Upper lobe of left lung (tissue), 6 donors: ENCODE data around the gene AGTRAP. TPM values are rescaled to one million over a fixed set of nuclear protein-coding genes. Genes with fewer than 3 reads are reported as not detected.

Source experiments
- ATAC-seq, 2 donors: fragments of 200-7000 bp; cut with Tn5 transposase; one replicate each; pipeline ENCODE4 v1.9.1; 2022; ENCODE audit warnings: mild to moderate bottlenecking in 2 of 2, moderate library complexity in 2 of 2; ENCODE audit not compliant: low FRiP score in 2 of 2
- DNase-seq, 2 donors: peaks; one replicate each; pipeline ENCODE4 v3.0.0-alpha.2; 2019 to 2020
- H3K27ac ChIP-seq, 4 donors: fragments of 200-600 bp; sonication (generic); one replicate each; pipeline ENCODE4 v1.5.1; 2016 to 2019
- H3K27me3 ChIP-seq, 4 donors: fragments of 200-600 bp; sonication (generic); one replicate each; pipeline ENCODE4 v1.5.1; 2017 to 2019
- H3K36me3 ChIP-seq, 4 donors: fragments of 200-600 bp; sonication (generic); one replicate each; pipeline ENCODE4 v1.5.1; 2016 to 2019
- H3K4me1 ChIP-seq, 4 donors: fragments of 200-600 bp; sonication (generic); one replicate each; pipeline ENCODE4 v1.5.1; 2018 to 2019
- H3K4me3 ChIP-seq, 4 donors: fragments of 200-600 bp; sonication (generic); one replicate each; pipeline ENCODE4 v1.5.1; 2017 to 2019; ENCODE audit warnings: mild to moderate bottlenecking in 2 of 4, moderate library complexity in 1 of 4
- H3K9me3 ChIP-seq, 4 donors: fragments of 200-600 bp; sonication (generic); one replicate each; pipeline ENCODE4 v1.5.1; 2018 to 2019
- CTCF ChIP-seq, 6 experiments: fragments of 450-650 bp in 4 of 6; fragments of 200-600 bp in 2 of 6; sonication (generic) in 2 of 6; IDR thresholded peaks; one replicate each; pipeline ENCODE4 v1.5.1; 2016 to 2019; ENCODE audit warnings: antibody characterized with exemption in 6 of 6
- EP300 ChIP-seq, 4 donors: sonication (generic); formaldehyde crosslinking; IDR thresholded peaks; one replicate each; pipeline ENCODE4 v1.5.1; 2017; ENCODE audit warnings: antibody characterized with exemption in 4 of 4, control low read depth in 2 of 4
- POLR2A ChIP-seq, 4 donors: fragments of 450-650 bp; IDR thresholded peaks; one replicate each; pipeline ENCODE4 v1.5.1; 2016 to 2017; ENCODE audit warnings: antibody characterized with exemption in 4 of 4, mild to moderate bottlenecking in 2 of 4
- POLR2AphosphoS5 ChIP-seq, 2 donors: sonication (generic); formaldehyde crosslinking; IDR thresholded peaks; one replicate each; pipeline ENCODE4 v1.5.1; 2017; ENCODE audit warnings: antibody characterized with exemption in 2 of 2
- WGBS, 2 donors: methylation state at CpG; one replicate each; pipeline ENCODE4 v1.1.5; 2017 to 2018; 5-methylcytosine and 5-hydroxymethylcytosine counted together
- total RNA-seq, 6 donors: library from RNA; depleted of rRNA in 4 of 6; stranded (reverse); fragments of >200 nt in 4 of 6; gene quantifications; one replicate each; pipeline versions ENCODE4 v1.1.0 to v1.2.1, GENCODE V29; 2016 to 2021
- donor health status: DM: no; HTN: no; CAD: no; lungs with moderate emphysema.
- donor health status: DM: no; HTN: yes; CAD: no; lungs with severe emphysema.

Gene AGTRAP
- total RNA-seq, 6 donors from 2014 or later, result 52.2 to 80.1 (median 68.7) TPM

DNA sequence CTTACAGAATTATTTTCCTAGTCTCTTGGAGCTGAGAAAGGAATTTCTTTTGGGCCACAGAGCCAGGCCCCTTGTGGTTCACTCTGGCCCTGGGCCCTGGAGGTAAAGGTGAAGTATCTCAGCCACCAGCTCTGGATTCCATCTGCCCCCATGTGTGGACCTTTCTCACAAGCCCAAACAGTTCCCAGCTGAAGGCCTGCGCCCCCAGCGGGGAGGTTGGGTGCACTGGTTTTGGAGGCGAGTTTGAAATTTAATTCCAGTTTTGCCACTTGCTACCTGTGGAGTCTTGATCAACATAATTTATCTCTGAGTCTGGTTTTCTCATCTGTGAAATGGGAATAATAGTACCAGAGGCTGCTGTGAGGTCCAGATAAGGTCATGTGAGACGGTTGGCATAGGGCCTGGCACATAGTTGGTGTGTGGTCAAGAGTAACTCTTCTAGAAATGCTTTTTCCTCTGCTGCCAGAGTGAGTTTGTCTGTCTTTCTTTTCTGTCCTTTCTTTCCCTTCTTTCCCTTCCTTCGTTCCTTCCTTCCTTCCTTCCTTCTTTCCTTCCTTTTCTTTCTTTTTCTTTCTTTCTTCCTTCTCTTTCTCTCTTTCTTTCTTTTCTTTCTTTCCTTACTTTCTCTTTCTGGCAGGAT, 6.1 kb downstream of the AGTRAP start:
- Histone ChIP-seq H3K27ac (peak overlapping the region in 2 of 4 donors; percentile 96 to 98), H3K4me1 (peaks cover 40 to 58% (median 48%) of the 10 kb centered on the region in 4 donors), H3K9me3 (no peaks in the 10 kb centered on the region), H3K4me3 (no peak overlapping the region), H3K27me3 (no peaks in the 10 kb centered on the region), H3K36me3 (peaks cover 6 to 36% (median 11%) of the 10 kb centered on the region in 4 donors)
- TF ChIP-seq CTCF (IDR thresholded peaks at IDR 0.05), result no peak
- TF ChIP-seq POLR2A (IDR thresholded peaks at IDR 0.05), result no peak
- TF ChIP-seq POLR2AphosphoS5 (IDR thresholded peaks at IDR 0.05), result no peak
- TF ChIP-seq EP300 (IDR thresholded peaks at IDR 0.05), result no peak
- 80 to 88% methylated on average over 5 of the region's 5 CpGs for WGBS, 2 donors
- no peak for ATAC-seq
- DNase-seq, result no peak

- TF ChIP-seq POLR2AphosphoS5 (IDR thresholded peaks at IDR 0.05), result no peak
- TF ChIP-seq CTCF (IDR thresholded peaks at IDR 0.05), result no peak
- TF ChIP-seq EP300 (IDR thresholded peaks at IDR 0.05), result no peak
- TF ChIP-seq POLR2A (IDR thresholded peaks at IDR 0.05), result no peak
- H3K27ac ChIP-seq, result no peak overlapping the region
- peaks cover 6 to 54% (median 24%) of the 10 kb centered on the region in 4 donors for H3K36me3 ChIP-seq
- no peak overlapping the region for H3K4me3 ChIP-seq
- H3K27me3 ChIP-seq, result no peaks in the 10 kb centered on the region
- DNase-seq (no peak), ATAC-seq (no peak)
- no peaks in the 10 kb centered on the region for H3K9me3 ChIP-seq
- H3K4me1 ChIP-seq, result peaks cover 26 to 47% (median 32%) of the 10 kb centered on the region in 4 donors
- WGBS, 2 donors, result 85 to 86% methylated on average over 9 of the region's 9 CpGs
Measured at GRCh38 chr1:11744287-11744686, 8.4 kb downstream of the AGTRAP start.

DNA sequence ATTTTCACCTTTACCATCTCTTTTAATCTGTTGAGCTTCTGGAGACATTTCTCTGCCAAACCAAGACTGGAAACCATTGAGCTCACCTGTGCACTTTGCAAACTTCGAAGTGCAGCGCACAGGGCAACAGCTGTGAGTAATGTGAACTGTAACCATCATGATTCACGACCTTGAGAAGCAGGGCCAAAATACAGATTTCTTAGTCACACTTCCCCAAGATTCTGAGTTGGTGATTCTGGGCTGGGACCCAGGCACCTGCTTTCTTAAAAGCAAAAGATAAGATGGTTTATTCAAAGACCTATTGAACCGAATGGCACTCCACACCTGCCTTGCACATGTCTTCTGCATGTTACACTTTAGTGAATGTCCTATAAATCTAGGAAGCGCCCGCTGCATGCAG, 10.2 kb downstream of the AGTRAP start:
- H3K4me1 ChIP-seq, result peaks cover 10 to 29% (median 15%) of the 10 kb centered on the region in 4 donors
- DNase-seq, result no peak
- TF ChIP-seq EP300 (IDR thresholded peaks at IDR 0.05) (no peak), POLR2AphosphoS5 (IDR thresholded peaks at IDR 0.05) (no peak), POLR2A (IDR thresholded peaks at IDR 0.05) (no peak), CTCF (IDR thresholded peaks at IDR 0.05) (no peak)
- H3K36me3 ChIP-seq, result peaks cover 6 to 72% (median 40%) of the 10 kb centered on the region in 4 donors
- H3K27me3 ChIP-seq, result no peaks in the 10 kb centered on the region
- H3K9me3 ChIP-seq, result no peaks in the 10 kb centered on the region
- no peak overlapping the region for H3K4me3 ChIP-seq
- 85 to 87% methylated on average over 6 of the region's 6 CpGs for WGBS, 2 donors
- ATAC-seq, result no peak
- peak overlapping the region in 1 of 4 donors; percentile 11 for H3K27ac ChIP-seq

DNA sequence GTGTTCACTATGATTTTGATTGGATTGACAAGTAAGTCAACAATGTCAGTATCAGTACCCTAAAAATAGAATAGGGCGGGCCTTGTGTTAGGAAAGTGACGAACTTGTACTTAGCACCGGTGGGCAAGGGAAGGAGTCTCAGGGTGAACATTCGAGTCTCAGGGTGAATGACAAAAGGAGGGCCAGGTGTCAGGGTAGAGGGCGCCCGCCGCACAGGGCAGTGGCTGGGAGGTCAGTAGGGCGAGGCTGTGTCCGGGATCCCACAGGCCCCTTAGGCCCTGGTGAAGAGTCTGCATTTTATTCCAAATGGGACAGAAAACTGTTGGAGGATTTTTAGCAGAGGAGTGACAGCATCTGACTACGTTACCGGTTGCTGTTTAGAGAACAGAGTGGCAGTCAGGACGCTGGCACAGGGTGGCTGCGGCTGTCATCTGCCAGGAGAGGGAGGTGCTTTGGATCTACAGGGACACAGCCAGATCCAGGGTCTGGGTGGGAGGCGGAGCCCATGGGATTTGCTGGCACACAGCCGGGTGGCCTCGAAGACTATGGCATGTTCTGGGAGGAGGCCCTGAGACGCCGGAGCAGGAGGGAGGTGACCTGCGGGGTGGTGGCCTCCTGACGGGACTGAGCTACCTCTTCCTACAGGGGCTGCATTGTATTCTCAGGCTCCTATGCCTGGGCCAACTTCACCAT, 11.0 kb downstream of the AGTRAP start:
- Histone ChIP-seq H3K27ac (peak overlapping the region in 1 of 4 donors; percentile 11), H3K4me3 (no peak overlapping the region), H3K27me3 (no peaks in the 10 kb centered on the region), H3K9me3 (no peaks in the 10 kb centered on the region), H3K36me3 (peaks cover 6 to 76% (median 42%) of the 10 kb centered on the region in 4 donors), H3K4me1 (peaks cover 2 to 21% (median 7%) of the 10 kb centered on the region in 4 donors)
- TF ChIP-seq EP300 (IDR thresholded peaks at IDR 0.05) (no peak), POLR2A (IDR thresholded peaks at IDR 0.05) (no peak), CTCF (IDR thresholded peaks at IDR 0.05) (no peak), POLR2AphosphoS5 (IDR thresholded peaks at IDR 0.05) (no peak)
- WGBS, 2 donors, result 80 to 81% methylated on average over 11 to 20 of the region's 20 CpGs
- DNase-seq (no peak), ATAC-seq (no peak)
